ENCODE measurements around the gene FAM47E. TPM values are rescaled to one million over a fixed set of nuclear protein-coding genes. Genes with fewer than 3 reads are reported as not detected.

Gene FAM47E, protein sequence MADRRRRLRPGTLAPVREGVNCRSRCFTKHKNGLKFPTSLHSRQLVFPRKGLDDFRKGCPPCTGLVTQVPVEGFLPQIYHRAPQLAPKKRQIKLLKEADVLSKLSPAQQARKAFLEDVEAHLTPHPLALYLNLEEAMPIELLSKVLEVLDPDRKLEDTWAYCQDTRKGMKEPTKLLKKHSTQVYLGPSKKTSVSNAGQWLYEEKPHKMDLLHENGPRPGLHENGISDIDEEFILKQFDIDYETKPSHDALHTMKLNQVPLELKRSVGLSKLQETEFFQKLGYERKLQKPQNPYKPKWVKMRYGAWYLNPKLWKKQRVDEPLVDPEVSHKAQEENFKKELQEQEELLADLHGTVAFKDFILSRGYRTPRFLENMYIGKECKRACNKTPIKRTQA
- 9.6 TPM for total RNA-seq

DNA sequence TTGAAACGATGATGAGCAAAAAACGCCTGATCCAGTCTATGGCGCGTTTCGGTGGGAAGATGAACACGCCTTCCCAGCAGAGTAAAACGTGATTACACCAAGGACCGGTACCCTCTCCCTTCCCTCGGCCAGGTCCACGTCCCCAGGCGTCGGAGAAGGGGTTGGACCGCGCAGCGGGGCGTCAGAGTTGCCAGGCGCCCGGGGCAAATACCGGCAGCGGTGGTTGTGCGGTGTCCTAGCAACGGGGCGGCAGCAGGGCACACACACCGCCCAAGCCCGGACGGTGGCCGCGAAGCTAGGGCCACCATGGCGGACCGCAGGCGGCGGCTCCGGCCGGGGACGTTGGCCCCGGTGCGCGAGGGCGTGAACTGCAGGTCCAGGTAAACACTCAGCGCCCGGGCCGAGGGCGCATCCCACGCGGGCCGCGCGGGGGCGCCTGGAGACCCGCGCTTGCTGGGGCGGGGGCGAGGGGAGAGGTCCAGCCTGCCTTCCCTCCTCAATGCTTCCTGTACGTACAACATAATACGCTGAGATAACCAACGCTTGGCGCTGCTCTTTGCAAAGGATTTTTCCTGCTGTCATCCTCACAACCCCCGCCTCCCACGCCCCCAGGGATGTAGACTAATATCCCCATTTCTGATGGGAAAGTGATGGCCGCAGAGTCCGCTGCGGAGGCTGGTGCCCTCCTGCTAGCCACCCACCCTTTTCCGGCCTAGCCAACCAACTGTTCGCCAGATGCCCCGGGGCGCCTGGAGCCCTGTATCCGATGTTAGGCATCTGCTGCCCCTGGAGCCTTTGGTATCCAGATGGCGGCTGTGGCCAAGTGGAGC lies at the start of gene FAM47E:
Gene FAM47E, plus strand, starts transcription at position 281 of the 830 bp plus-strand sequence. Its CDS starts 26 bp downstream, at position 307.
- DNase-seq (ENCODE audit: low spot score) = peak; percentile 75

DNA sequence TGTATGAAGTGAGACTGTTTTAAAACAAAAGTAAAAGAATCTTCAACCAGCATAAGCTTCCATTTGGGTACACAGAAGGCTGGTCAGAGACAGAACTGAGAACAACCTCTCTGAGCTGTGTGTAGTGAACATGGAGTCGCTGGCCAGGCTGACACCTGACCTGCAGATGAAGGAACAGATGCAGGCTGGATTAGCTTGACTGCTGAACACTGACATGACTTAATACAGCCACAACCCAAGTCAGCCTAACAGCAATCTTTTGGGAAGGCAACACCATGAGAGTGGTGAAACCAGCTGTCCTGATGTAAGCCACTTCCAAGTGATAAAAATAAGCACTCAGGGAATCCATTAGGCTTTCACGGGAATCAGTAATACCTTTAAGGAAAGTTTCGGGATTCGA lies 48.0 kb upstream of the FAM47E start:
- DNase-seq (ENCODE audit: low spot score) = no peak

DNA sequence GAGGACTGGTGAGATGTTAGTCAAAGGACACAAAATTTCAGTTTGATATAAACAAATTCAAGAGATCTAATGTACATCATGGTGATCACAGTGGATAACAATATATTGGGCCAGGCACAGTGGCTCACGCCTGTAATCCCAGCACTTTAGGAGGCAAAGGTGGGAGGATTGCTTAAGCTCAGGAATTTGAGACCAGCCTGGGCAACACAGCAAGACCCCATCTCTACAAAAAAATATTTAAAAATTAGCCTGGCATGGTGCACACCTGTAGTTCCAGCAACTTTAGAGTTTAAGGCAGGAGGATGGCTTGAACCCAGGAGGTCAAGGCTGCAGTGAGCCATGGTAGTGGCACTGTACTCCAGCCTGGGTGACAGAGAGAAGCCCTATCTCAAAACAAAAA lies 46.6 kb upstream of the FAM47E start:
- DNase-seq (ENCODE audit: low spot score) = no peak

DNA sequence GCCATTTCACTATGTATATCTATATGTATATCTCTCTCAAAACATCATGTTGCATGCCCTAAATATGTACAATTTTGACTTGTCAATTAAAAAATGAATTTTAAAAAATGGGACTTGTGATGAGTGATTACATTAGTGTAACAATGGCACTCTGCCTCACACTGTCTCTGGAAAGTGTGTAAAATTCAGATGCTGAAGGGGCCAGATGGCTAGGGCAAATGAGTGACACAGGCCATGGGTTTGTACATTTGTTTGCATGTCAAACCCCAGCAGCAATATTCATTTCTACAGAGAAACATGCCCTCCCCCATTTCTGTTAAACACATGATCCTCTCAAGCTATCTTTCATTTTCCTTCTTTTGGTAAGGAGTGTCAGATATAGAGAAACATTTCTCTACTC lies 46.0 kb upstream of the FAM47E start:
- no peak for DNase-seq (ENCODE audit: low spot score)

DNA sequence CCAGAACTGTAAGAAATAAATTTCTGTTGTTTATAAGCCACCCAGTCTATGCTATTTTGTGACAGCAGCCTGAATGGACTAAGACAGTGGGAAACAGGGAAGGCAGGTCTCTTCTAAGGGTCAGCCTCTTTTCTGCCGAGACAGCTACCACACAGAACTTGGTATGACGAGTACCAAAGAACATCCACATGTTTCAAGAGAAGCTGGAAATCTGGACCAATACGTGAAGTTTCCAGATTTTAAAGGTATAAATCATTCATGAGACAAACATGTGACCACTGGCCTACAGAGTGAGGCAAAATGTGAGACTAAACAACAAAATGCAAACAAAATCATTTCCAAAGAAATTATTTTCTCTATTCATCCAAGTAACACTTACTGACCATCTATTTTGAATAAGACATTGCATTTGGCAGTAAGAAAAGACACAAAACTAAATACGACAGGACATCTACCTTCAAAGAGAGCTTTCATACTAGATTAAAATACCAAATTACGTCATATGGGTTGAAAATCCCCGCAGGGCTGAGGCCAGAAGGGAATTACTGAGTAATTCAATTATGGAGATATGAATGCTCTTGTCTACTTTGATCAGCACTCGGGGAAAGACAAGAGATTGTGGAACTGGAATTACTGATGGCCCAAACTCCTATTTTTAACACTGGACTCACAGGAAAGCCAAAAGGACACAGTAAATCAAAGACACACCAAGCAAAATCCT lies 45.1 kb upstream of the FAM47E start:
- no peak for DNase-seq (ENCODE audit: low spot score)

DNA sequence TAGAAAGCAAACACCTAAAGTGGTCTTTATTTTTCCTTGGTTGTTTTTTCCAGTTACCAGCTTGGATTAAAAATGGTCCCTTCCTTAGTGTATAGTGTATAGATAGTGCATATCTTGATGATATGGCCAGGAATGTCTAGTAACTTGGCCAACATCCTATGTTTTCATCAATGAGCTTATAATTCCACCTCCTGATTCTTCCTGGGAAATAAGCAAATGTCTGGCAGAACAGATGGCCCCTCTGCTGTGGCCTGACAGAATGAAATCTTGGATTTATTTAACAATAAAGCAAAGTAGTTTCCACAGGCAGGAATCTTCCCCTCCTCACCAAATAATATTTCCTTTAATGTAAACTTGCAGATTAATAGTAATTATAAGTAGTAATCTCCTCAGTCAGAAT lies 44.0 kb upstream of the FAM47E start:
- DNase-seq (ENCODE audit: low spot score) = no peak

DNA sequence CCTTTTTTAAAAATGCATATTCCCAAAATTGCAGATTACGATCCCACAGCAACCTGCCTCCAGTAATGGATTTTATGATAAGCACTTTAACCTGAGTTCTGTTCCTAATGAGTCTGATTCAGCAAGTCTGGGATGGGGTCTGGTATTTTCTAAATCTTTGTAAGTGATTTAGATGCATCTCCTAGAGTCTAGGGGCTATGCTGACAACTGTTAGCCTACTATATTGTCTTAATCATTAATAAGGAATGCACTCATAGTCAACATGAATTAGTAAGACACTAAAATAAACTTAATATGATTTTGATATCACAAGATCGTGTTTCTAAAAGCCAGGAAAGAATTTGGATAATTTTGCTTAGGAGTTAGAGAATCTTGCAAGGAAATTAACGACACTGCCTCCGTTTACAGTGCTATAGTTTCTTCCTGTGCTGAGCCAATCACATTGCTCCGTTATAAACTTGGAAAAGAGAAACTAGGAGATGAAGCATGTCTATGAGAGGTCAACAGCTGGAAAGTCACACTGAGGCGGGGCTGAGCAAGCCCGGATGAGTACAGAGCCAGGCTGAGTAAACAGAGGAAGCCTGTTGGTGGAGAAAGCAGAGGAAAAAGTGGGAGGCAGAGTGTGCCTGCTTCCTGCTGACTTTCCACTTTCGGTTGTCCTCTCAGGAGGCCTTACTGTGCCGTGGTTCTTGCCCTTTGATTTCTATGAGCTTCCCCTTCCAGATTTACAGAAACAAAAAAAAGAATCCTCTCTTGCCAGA lies 43.3 kb upstream of the FAM47E start:
- peak; percentile 86 for DNase-seq (ENCODE audit: low spot score)

DNA sequence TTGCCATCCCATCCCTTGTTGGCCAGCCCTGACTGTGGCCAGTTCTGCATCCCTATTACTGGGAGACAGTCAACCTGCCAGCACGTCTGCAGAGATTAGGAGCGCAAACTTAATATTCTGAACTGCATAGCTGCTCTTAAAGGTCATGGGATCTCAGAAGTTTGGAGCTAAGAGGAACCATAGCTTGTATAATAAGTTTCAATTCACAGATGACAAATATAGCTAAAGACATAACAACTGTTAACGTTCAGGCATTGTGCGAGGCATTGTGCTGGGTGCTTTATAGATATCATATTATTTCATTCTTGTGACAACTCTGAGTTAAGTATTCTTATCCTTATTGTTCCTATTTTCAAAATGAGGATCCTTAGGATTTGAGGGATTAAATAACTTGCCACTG lies 41.6 kb upstream of the FAM47E start:
- DNase-seq (ENCODE audit: low spot score) = no peak

DNA sequence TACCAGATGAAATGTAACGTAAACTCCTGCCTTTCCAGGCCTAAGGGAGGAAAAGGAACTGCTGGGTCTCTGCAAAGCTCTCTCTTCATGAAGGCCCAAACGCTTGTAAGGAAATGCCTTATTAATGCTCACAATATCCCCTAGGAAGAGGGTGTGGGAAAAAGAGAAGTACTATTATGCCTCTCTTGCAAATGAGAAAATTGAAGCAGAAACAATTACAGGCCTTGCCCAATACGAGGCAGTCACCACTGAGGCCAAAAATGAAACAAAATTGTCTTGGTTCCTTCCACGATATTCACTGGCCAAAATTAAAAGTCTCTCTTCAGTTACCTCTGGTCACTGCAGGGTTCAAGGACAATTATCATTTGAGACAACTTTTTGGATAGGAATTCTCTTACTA lies 41.1 kb upstream of the FAM47E start:
- no peak for DNase-seq (ENCODE audit: low spot score)

DNA sequence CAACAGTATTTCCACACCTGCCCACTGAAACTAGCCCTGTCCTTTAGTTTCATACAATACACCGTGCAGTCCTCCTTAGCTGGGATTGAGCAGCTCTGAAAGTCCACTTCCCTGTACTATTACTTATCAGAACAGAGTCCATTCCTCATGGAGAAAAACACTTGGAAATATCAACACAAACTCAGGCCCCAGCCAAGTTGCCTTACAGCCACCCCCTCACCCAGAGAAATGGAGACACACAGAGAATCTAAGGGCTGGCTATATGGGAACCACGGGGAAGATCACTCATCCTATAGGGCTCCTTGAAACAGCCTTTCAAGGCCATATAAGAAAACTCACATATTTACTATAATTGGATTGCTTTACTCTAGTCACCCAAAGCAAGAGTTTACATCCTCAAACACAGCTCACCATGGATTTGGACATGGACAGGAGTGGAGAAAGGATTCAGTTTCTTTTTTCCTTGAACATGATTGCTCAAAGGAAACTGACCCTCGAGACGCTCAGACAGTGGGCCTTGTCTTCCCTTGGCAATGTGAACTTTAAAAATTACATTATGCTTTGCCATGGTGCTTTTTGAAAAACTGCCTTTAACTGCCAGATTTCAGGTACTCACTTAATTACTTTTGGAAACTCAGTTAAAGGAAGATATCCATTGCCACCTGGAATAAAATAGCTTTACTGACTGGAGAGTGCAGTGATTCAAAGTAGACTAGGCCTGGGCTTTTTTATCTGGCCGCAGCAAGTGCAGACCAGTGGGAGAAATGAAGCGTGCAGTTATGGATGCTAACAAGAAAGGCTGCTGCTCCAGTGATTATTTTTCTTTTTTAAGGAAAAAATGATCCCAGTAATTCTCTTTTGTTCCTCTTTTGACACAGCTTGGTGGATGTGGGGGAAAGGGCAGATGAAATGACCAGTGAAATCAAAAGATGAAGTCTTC lies 39.5 kb upstream of the FAM47E start:
- DNase-seq (ENCODE audit: low spot score) = no peak

DNA sequence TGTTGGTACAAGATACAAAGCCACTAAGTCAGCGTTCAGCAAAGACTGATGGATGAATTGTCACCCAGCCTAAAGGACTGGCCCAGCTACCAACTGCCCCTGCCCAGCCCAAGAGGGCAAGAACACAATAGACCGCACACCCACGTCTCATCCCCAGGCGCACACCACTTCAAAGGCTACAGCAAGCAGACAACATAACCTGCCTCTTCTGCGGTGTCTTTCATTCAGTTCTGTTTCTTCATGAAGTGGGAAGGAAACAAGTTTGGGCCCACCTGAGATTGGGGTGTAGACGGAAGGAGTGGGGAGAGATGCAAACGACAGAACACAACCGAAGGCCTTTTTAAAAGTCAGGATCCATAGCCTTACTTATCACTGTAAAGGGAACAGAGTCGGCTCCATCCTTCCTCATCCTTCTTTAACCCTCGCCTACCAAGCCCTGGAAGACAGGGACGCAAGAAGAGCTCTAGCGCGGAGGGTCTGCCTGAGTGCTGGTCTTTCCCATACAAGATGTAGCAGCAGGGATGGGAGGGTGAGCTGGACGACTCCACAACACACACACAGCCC lies 38.6 kb upstream of the FAM47E start:
- no peak for DNase-seq (ENCODE audit: low spot score)

DNA sequence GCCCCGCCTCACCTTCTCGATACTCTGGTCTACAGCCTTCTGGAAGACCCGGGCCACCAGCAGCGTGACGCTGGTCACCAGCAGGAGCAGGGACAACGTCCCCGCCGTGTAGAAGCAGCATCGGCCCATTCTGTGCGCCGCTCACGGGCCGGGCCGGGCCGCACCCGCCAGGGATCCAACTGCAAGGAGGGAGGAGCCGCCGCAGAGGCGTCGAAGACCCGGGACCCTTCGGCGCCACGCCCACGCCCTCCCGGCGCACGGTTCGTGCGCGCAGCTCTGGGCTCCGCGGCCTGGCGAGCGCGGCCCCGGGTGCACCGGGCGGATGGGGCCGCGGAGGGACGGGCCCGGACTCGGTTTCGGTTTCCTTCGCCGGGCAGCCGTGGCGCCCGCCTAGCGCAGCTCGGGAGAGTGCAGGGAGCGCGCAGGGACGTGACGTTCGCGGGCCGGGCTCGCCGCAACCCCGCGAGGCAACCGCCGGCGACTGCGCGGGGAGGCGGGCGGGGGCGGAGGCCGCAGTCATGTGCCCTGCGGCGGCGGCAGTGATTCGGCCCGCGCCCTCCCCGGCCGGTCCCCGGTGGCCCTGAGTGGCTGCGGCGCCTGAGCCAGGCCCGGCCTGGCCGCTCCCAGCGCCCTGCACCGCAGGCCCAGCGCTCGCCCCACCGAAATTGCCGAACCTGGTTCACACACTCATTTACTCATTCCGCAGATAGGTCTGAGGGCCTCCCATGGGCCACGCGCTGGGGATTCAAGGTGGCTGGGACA lies 37.9 kb upstream of the FAM47E start, which contains the start of gene SCARB2:
Gene SCARB2, minus strand, starts transcription at position 410 of the 762 bp plus-strand sequence. Its CDS starts 281 bp downstream, at position 129.
- DNase-seq (ENCODE audit: low spot score) = peak; percentile 87

DNA sequence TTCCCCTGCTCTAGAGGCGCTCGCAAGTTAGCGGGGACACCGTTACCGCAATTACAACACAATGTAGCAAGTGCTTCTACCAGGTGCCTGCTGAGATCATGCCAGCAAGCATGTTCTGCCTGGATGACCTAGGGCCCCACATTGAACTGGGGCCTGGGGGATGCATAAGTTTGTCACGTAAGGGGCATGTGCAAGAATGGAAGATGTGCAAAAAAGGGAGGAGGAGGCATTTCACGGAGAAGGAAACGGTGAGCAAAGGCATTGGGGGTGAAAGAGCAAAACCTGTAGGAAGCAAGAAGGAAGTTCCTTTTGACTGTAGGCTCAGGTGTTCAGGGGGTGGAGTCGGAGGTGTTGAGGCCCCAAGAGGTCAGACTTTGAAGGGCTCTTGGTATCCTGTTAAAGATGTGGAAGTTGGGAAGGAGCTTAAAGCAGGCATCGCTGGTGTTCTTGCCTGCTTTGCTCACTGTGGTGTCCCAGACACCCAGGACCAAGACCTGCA lies 37.3 kb upstream of the FAM47E start:
- DNase-seq (ENCODE audit: low spot score) = no peak

DNA sequence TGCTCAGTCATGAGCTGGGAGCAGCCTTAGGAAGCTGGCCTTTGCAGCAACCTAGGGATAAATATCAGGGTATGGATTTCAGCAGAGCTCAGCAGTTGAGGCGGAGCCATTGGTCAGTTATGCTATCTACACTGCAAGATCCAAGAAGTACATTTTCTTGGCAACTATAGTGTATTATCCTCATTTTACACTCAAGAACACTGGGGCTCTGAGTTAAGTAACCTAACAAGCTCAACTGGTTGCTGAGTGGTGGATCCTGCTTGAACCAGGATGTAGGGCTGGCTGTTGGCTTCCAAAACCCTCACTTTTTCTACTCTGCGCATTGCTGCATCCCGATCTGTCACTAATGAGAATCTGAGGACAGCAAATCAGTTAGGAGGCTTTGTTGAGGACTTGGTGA lies 36.4 kb upstream of the FAM47E start:
- DNase-seq (ENCODE audit: low spot score) = no peak

DNA sequence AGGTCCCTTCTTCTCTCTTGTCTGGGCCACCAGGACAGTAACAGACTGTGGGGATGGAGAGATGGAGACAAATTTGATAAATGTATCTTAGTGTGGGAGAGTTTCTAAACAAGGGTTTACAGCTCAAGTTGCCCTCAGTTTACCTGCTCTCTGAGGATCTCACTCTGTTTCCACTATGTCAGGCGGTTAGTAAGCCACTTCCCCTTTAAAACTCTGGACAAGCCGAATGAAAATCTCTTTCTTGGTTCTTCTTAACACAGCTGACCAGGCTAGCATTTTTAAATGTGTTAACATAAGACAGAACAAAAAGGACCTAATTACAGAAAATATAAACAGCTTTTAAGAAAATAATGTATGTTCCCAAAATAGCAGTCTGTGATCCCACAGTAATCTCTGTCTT lies 35.0 kb upstream of the FAM47E start:
- no peak for DNase-seq (ENCODE audit: low spot score)

DNA sequence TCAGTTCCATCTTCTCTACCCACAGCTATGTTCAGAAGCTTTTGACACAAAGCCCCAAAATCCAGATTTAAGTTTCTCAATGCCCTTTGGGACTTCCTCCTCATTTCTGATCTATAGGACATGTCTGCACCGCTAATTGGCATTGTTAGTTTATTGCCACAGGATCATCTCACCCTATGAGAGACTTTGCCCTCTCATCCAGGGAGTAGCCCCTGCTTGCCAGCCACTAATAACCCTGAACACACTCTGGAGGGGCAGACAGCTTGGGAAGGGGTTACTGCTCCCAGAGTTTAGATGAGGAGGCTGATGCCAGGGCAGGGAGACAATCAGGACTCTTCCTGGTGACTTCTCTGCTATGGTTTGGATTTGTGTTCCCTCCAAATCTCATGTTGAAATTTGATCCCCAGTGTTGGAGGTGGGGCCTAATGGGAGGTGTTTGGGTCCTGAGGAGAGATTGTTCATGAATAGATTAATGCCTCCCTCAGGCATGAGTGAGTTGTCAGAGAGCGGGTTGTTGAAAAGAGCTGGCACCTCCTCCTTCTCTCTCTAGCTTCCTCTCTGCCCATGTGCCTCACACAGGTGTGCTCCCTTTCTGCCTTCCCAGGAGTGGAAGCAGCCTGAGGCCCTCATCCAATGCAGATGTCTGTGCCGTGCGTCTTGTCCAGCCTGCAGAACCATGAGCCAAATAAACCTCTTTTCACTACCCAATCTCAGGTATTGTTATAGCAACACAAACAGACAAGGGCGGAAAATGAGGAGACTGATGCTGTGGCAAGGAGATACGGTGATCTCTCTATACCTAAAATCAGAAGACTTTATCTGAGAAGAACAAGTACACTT lies 34.3 kb upstream of the FAM47E start:
- DNase-seq (ENCODE audit: low spot score) = no peak

DNA sequence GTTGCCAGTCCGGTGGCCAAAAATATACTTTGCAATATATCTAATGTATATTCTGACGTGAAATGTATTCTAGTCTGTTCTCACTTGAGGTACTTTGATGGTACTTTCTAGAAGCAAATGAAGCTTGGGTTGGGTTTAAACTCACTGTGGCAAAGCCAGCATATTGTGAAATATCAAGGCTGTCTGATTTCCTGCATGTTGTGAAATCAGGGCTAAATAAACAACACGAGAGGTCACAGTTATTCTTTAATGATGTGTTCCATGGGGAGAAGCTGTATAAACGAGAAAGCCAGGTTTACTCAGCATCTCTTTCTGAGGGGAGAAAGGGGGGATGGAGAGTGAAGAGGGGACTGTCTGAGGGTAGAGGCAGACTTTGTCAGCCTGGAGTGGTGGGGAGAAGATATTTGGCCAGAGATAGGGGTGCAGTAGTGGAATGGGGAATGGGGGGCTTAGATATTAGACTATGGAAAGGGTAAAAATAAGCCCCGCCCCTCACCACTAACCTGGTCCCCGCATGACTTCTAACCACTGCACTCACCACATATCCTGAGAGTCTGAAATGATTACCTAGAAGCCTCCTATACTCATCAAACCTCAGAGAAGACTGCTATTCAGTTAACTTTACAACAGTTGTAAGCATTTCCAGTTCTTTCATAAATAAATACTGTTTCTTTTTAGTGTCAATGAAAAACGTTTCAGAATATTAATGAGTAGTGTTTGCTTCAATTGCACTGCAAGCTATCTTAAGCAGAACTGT lies 32.0 kb upstream of the FAM47E start:
- no peak for DNase-seq (ENCODE audit: low spot score)

Data from ureter (tissue), 1 donor.